ENCODE data around the gene GMPPA.

- TF ChIP-seq ELK1 (CRISPR knock-in tag; IDR thresholded peaks at IDR 0.05) = no peak
- TF ChIP-seq ZFPM2 (CRISPR knock-in tag; IDR thresholded peaks at IDR 0.05) = no peak
- TF ChIP-seq KDM1A (IDR thresholded peaks at IDR 0.05) = no peak
- TF ChIP-seq HCFC1 (IDR thresholded peaks at IDR 0.05; ENCODE audit: low read depth, low read length) = no peak
- TF ChIP-seq BHLHE40 (IDR thresholded peaks at IDR 0.05; ENCODE audit: low read length) = no peak
- TF ChIP-seq, protein P1, sequence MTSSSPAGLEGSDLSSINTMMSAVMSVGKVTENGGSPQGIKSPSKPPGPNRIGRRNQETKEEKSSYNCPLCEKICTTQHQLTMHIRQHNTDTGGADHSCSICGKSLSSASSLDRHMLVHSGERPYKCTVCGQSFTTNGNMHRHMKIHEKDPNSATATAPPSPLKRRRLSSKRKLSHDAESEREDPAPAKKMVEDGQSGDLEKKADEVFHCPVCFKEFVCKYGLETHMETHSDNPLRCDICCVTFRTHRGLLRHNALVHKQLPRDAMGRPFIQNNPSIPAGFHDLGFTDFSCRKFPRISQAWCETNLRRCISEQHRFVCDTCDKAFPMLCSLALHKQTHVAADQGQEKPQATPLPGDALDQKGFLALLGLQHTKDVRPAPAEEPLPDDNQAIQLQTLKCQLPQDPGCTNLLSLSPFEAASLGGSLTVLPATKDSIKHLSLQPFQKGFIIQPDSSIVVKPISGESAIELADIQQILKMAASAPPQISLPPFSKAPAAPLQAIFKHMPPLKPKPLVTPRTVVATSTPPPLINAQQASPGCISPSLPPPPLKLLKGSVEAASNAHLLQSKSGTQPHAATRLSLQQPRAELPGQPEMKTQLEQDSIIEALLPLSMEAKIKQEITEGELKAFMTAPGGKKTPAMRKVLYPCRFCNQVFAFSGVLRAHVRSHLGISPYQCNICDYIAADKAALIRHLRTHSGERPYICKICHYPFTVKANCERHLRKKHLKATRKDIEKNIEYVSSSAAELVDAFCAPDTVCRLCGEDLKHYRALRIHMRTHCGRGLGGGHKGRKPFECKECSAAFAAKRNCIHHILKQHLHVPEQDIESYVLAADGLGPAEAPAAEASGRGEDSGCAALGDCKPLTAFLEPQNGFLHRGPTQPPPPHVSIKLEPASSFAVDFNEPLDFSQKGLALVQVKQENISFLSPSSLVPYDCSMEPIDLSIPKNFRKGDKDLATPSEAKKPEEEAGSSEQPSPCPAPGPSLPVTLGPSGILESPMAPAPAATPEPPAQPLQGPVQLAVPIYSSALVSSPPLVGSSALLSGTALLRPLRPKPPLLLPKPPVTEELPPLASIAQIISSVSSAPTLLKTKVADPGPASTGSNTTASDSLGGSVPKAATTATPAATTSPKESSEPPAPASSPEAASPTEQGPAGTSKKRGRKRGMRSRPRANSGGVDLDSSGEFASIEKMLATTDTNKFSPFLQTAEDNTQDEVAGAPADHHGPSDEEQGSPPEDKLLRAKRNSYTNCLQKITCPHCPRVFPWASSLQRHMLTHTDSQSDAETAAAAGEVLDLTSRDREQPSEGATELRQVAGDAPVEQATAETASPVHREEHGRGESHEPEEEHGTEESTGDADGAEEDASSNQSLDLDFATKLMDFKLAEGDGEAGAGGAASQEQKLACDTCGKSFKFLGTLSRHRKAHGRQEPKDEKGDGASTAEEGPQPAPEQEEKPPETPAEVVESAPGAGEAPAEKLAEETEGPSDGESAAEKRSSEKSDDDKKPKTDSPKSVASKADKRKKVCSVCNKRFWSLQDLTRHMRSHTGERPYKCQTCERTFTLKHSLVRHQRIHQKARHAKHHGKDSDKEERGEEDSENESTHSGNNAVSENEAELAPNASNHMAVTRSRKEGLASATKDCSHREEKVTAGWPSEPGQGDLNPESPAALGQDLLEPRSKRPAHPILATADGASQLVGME (CRISPR knock-in tag; IDR thresholded peaks at IDR 0.05) = no peak
- TF ChIP-seq NFIC (IDR thresholded peaks at IDR 0.05) = no peak
- no peak for TF ChIP-seq FOSL1 (tag; conservative IDR thresholded peaks at IDR 0.05)
These were observed 20.8 kb downstream of the GMPPA start for GRCh38 chr2:219519526-219519916.

All from K562 (cell line).